Middle frontal gyrus (tissue), 1 donor: ENCODE measurements around the gene ATF1.
A peak's percentile ranks its signal among the peaks of the same experiment; 100 is the strongest.

ENCODE experiments used
- DNase-seq: peaks from one replicate; pipeline ENCODE4 v3.0.0-alpha.2; 2015; ENCODE audit warnings: low spot score; ENCODE audit errors: extremely low spot score

ATF1 gene

GRCh38 chr12:50763639-50764285, at the start of gene ATF1:
Gene ATF1, plus strand, starts transcription at chr12:50764101. Its CDS starts 16,045 bp downstream, at chr12:50780146.
- peak; percentile 83 for DNase-seq

- no peak for DNase-seq
Measured at GRCh38 chr12:50715174-50715573, 48.7 kb upstream of the ATF1 start.

GRCh38 chr12:50718760-50719159, 45.1 kb upstream of the ATF1 start:
- DNase-seq = no peak

- no peak for DNase-seq
Measured at GRCh38 chr12:50720085-50720484, 43.8 kb upstream of the ATF1 start.

GRCh38 chr12:50720501-50720900, 43.4 kb upstream of the ATF1 start:
- no peak for DNase-seq

- no peak for DNase-seq
Measured at GRCh38 chr12:50723865-50724264, 40.0 kb upstream of the ATF1 start.

- no peak for DNase-seq
Measured at GRCh38 chr12:50725011-50725942, 38.6 kb upstream of the ATF1 start.

- no peak for DNase-seq
Measured at GRCh38 chr12:50727466-50727865, 36.4 kb upstream of the ATF1 start.

GRCh38 chr12:50728417-50728816, 35.5 kb upstream of the ATF1 start:
- no peak for DNase-seq

GRCh38 chr12:50728841-50729240, 35.1 kb upstream of the ATF1 start:
- no peak for DNase-seq

- DNase-seq = no peak
Measured at GRCh38 chr12:50732591-50732990, 31.3 kb upstream of the ATF1 start.

- DNase-seq = no peak
Measured at GRCh38 chr12:50733706-50734105, 30.2 kb upstream of the ATF1 start.

GRCh38 chr12:50734409-50735263, 29.3 kb upstream of the ATF1 start:
- no peak for DNase-seq

GRCh38 chr12:50739611-50740010, 24.3 kb upstream of the ATF1 start:
- DNase-seq = no peak

- no peak for DNase-seq
Measured at GRCh38 chr12:50740307-50740706, 23.6 kb upstream of the ATF1 start.

GRCh38 chr12:50742776-50743175, 21.1 kb upstream of the ATF1 start:
- DNase-seq = no peak

GRCh38 chr12:50745861-50746260, 18.0 kb upstream of the ATF1 start:
- DNase-seq = no peak

- DNase-seq = no peak
Measured at GRCh38 chr12:50746431-50746830, 17.5 kb upstream of the ATF1 start.

GRCh38 chr12:50747817-50748216, 16.1 kb upstream of the ATF1 start:
- DNase-seq = no peak

GRCh38 chr12:50749459-50749882, 14.4 kb upstream of the ATF1 start:
- no peak for DNase-seq

- DNase-seq = no peak
Measured at GRCh38 chr12:50750366-50750765, 13.5 kb upstream of the ATF1 start.
